ENCODE measurements around the gene SFXN4. TPM values are rescaled to one million over a fixed set of nuclear protein-coding genes. Genes with fewer than 3 reads are reported as not detected.

Gene SFXN4
- total and polyA plus RNA-seq, 9 of the 15 experiments (the other 6 are each of a cell fraction or from before 2014, with no cell fraction given), result 40.1 to 97.8 (median 54.5) TPM

DNA sequence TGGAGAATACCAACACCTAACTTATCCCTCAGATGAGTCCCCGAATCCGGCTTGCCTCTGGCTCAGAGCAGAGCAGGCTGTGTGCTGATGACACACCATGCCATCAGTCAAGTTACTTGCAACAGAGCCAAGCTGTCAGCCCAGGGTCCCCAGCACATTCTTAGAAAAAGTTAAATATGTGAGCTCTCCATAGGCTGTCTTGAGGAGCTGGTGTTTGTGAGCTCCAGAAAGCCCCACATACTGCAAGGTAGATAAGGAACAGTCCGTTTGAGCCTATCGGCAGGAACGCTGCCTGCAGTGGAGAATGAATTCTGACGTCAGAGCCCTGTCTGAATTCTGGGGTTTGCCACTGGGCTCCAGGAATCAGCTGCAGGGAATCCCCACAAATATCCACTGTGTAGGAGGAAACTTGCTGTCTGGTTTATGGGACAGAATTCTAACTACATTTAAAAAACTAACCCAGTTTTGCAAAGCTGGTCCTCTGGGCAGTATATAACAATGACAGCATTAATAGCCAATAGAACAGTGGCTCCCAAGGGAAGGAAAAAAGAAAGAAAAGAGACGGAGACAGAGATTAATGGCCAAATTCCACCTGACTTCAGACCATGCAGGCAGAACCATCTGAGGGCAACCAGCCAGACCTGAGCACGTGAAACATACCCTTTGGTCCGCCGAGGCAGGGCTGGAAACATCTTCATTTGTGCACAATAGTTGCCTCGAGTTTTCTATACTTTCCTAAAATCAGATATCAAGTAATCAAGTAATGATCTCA, 3.6 kb downstream of the SFXN4 start (continued):
- TF ChIP-seq, protein P1, sequence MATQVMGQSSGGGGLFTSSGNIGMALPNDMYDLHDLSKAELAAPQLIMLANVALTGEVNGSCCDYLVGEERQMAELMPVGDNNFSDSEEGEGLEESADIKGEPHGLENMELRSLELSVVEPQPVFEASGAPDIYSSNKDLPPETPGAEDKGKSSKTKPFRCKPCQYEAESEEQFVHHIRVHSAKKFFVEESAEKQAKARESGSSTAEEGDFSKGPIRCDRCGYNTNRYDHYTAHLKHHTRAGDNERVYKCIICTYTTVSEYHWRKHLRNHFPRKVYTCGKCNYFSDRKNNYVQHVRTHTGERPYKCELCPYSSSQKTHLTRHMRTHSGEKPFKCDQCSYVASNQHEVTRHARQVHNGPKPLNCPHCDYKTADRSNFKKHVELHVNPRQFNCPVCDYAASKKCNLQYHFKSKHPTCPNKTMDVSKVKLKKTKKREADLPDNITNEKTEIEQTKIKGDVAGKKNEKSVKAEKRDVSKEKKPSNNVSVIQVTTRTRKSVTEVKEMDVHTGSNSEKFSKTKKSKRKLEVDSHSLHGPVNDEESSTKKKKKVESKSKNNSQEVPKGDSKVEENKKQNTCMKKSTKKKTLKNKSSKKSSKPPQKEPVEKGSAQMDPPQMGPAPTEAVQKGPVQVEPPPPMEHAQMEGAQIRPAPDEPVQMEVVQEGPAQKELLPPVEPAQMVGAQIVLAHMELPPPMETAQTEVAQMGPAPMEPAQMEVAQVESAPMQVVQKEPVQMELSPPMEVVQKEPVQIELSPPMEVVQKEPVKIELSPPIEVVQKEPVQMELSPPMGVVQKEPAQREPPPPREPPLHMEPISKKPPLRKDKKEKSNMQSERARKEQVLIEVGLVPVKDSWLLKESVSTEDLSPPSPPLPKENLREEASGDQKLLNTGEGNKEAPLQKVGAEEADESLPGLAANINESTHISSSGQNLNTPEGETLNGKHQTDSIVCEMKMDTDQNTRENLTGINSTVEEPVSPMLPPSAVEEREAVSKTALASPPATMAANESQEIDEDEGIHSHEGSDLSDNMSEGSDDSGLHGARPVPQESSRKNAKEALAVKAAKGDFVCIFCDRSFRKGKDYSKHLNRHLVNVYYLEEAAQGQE (IDR thresholded peaks at IDR 0.05; ENCODE audit: borderline replicate concordance), result peak; percentile 23; the same call in 1 of the 2 replicates
- TF ChIP-seq, protein P1 (CRISPR knock-in tag; IDR thresholded peaks at IDR 0.05; ENCODE audit: low read depth), result no peak
- TF ChIP-seq NCOA2 (IDR thresholded peaks at IDR 0.05; ENCODE audit: partially characterized antibody in 2 of 2), result no peak
- no peak for TF ChIP-seq POLR2G (IDR thresholded peaks at IDR 0.05; ENCODE audit: low read depth, low read length)
- 0 out of 2 replicates have a peak, but pooled peaks have one; percentile 44 for TF ChIP-seq JUN (IDR thresholded peaks at IDR 0.05; ENCODE audit: borderline replicate concordance, low read depth, low read length)
- 0 out of 2 replicates have a peak, but pooled peaks have one; percentile 46 for TF ChIP-seq JUN (CRISPR knock-in tag; IDR thresholded peaks at IDR 0.05; ENCODE audit: borderline replicate concordance)
- peak in 1 of 2 experiments; percentile 36; a peak in 1 of 4 replicates for TF ChIP-seq TBL1XR1 (IDR thresholded peaks at IDR 0.05; ENCODE audit: low read length in 2 of 2)
- TF ChIP-seq MTA3 (IDR thresholded peaks at IDR 0.05; ENCODE audit: borderline replicate concordance), result peak; percentile 47; the same call in 1 of the 2 replicates
- peak in 1 of 2 experiments; percentile 36; a peak in 1 of 4 replicates for TF ChIP-seq MAZ (CRISPR knock-in tag; conservative IDR thresholded peaks at IDR 0.05 in 1 of 2, IDR thresholded peaks at IDR 0.05 in 1 of 2)
- no peak for TF ChIP-seq CC2D1A (IDR thresholded peaks at IDR 0.05)
- peak; percentile 70 for TF ChIP-seq DPF2 (IDR thresholded peaks at IDR 0.05)
- TF ChIP-seq NCOR1 (IDR thresholded peaks at IDR 0.05), result peak; percentile 6; the same call in 1 of the 2 replicates
- peak; percentile 84 for TF ChIP-seq CEBPB (tag; IDR thresholded peaks at IDR 0.05)
- TF ChIP-seq CAMTA2 (CRISPR knock-in tag; conservative IDR thresholded peaks at IDR 0.05), result no peak
- TF ChIP-seq RFX1 (IDR thresholded peaks at IDR 0.05), result no peak
- no peak for TF ChIP-seq IRF2 (CRISPR knock-in tag; IDR thresholded peaks at IDR 0.05)
- TF ChIP-seq NEUROD1 (IDR thresholded peaks at IDR 0.05; ENCODE audit: borderline replicate concordance, low read depth, low read length, partially characterized antibody), result peak; percentile 35
- peak; percentile 65 for TF ChIP-seq ARID1B (IDR thresholded peaks at IDR 0.05)
- peak; percentile 51; the same call in 1 of the 2 replicates for TF ChIP-seq RBFOX2 (IDR thresholded peaks at IDR 0.05; ENCODE audit: low read depth, low read length)
- no peak for TF ChIP-seq RBM34 (IDR thresholded peaks at IDR 0.05; ENCODE audit: borderline replicate concordance, insufficient read depth, low read length)
- TF ChIP-seq ZNF707 (CRISPR knock-in tag; conservative IDR thresholded peaks at IDR 0.05), result no peak
- no peak for TF ChIP-seq ZNF217 (CRISPR knock-in tag; IDR thresholded peaks at IDR 0.05)
